GM19351 (cell line): Measurements from ENCODE around the gene ZFP36L2.
A peak's percentile ranks its signal among the peaks of the same experiment; 100 is the strongest.

ENCODE experiments used
- ATAC-seq: cut with Tn5 transposase; IDR thresholded peaks from one replicate; pipeline ENCODE4 v1.9.1; 2021; ENCODE audit warnings: mild to moderate bottlenecking, moderate library complexity; ENCODE audit not compliant: unreplicated experiment

ZFP36L2 gene

GRCh38 chr2:43226558-43226954 is at the start of gene ZFP36L2:
TSS of gene ZFP36L2 (minus strand) at chr2:43226606. CDS start at chr2:43226315, 291 bp downstream.
- ATAC-seq, result peak; percentile 50

DNA sequence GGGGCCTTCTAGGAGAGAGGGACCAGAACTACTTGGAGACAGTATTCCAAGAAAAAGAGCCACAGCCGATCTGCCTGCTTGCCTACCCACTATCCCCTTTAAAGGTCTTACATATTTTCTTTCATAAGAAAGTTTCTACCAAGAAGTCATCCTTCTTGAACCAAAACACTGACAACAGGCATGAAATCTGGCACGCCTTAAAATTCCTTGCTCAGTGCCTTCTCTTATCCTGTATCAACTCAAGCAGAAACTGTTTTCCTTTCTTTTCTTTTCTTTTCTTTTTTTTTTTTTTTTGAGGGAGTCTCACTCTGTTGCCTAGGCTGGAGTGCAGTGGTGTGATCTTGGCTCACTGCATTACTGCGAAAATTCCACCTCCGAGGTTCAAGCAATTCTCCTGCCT is 48.3 kb upstream of the ZFP36L2 start:
- no peak for ATAC-seq

DNA sequence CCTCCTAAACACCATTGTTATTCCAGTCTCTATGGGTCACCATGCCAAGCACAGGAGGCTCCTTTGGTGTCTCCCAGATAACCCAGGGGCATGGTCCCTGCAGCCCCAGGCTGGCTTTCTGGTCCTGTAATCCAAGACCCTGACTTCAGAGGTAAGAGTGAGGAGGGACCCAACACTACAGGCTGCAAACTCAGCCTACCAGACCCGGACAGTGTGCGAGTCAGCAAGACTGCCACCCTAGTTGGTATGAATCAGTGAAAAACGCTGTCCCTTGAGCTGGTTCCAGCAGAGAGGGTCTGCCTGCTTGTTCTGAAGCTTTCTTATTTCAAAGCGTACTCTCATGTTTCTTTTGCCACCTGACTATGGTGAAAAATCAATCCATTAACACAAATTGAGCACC is 47.6 kb upstream of the ZFP36L2 start:
- ATAC-seq, result no peak

DNA sequence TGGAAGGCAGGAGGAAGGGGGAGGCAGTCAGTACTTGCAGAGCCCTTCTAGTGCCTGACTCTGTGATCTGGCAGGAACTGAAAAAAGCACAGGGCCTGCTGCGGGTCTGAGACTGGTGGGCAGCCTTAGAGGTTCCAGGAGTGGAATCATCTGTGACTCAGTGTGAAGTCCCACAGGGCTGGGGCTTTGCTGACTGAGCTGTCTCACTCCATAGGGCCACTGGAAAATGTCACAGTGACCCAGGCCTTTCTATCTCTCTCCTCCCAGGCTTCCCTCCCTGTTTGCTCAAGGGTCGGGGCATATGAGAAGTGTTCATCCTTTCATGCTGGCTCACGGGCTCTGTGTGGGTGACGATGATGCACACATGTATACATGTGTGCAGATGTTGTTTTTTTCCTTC is 47.1 kb upstream of the ZFP36L2 start:
- ATAC-seq, result peak; percentile 90

- no peak for ATAC-seq
Observed at GRCh38 chr2:43270930-43271615, 44.7 kb upstream of the ZFP36L2 start.

DNA sequence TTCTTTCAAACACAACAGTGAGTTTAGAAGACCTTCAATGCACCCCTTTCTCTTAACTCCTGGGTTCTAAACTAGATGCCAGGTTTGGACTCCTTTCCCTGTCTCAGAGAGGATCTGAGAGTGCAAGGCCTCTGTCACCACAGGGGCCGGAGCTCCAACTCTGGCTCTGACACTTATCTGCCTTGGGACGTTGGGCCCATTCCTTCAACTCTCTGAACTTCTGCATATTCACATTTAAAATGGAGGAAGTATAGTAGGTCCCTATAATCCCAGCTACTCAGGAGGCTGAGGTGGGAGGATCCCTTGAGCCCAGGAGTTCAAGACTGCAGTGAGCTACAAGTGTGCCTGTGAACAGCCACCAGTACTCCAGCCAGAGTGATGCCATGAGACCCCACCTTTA is 44.1 kb upstream of the ZFP36L2 start:
- ATAC-seq, result no peak

GRCh38 chr2:43269706-43270105 is 43.3 kb upstream of the ZFP36L2 start:
- ATAC-seq, result no peak

DNA sequence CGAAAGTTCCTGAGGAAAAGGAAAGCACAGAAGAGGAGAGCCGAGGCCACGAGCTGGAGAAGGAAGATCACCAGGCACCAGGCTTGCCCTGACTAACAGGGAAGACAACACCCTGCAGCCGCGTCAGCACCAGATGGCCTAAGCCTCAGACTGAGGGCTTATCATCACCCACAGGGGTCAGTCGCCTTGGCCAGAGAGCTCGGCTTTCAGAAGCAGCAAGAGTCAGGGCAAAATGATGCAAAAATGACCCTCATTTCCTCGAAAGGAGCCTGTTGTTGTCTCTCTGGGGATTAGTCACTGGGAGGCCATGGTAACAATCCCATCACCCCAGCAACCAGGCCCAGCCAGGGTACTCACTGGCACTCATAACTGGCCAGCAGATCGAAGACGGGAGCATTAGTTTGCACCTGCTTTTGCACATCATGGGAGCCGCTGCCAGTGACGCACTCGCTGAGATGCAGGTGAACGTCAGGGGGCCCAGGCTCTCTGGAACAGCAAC is 42.7 kb upstream of the ZFP36L2 start:
- no peak for ATAC-seq

GRCh38 chr2:43268066-43268953 is 41.9 kb upstream of the ZFP36L2 start:
- no peak for ATAC-seq

GRCh38 chr2:43267381-43267780 is 41.0 kb upstream of the ZFP36L2 start:
- ATAC-seq, result no peak

DNA sequence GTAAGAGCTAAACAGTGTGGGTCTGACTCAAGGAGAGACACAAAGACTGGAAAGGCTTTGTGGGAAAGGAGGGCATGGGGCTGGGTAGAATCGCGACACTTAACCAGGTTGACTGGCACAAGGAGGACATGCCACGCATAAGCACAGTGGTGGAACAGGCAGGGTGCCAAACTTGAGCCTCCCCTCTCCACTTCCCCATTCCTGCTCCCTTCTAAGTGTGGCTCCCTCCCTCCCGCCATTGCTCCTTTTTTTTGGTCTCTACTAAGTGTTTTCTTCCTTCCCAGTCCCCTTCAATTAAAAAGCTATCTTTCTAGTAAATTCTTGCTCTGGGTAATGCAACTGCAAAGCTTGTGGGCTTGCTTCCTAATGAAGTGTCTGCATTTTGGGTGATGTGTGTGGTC is 40.3 kb upstream of the ZFP36L2 start:
- ATAC-seq, result no peak

GRCh38 chr2:43265421-43265820 is 39.0 kb upstream of the ZFP36L2 start:
- no peak for ATAC-seq

GRCh38 chr2:43265001-43265400 is 38.6 kb upstream of the ZFP36L2 start:
- ATAC-seq, result no peak

GRCh38 chr2:43262951-43263350 is 36.5 kb upstream of the ZFP36L2 start:
- ATAC-seq, result no peak

GRCh38 chr2:43262239-43262638 is 35.8 kb upstream of the ZFP36L2 start:
- ATAC-seq, result no peak

DNA sequence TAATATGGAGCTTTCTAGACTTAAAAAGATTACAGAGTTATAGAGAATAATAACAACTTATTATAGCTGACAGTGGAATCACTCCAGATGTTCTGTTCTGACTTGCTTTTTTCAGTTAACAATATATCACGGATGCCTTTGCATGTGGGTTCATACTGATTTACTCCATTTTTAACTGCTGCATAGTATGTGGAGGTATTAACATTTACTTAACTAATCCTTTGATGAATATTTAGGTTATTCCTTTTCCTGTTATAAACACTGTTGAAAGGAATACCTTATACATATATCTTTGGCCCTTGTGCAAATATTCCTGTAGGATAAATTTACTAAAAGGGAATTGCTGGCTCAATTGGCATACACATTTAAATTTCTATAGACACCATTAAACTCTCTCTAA is 33.1 kb upstream of the ZFP36L2 start:
- no peak for ATAC-seq

DNA sequence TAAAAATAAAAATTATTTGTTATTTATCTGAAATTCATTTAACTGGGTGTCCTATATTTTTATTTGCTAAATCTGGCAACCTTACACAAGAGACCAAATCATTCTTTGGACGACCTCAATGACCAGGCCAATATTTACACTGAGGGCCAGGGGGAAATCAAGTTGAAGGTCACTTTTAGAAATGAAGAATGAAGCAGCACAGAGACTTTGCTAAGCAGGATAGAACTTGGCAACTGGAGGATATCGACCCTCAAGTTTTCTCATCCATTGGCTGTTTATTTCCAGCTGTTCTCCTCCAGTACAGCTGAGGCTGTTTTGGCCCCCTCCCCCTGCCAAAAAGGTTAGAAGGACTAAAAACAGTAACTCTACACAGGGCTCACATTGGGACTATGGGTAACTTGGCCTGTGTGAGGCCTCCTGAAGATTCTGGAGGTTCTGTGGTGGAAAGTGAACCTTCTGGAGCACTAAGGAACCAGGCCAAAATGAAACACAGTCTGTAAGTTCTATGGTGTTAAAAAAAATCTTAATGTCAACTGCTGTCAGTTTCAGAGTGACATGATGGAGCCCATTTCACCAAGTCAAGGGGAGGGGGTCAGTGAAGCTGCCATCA is 32.2 kb upstream of the ZFP36L2 start:
- no peak for ATAC-seq

- ATAC-seq, result no peak
Observed at GRCh38 chr2:43255296-43255910, 29.0 kb upstream of the ZFP36L2 start.

GRCh38 chr2:43254331-43254730 is 27.9 kb upstream of the ZFP36L2 start:
- ATAC-seq, result no peak

- ATAC-seq, result no peak
Observed at GRCh38 chr2:43251171-43251731, 24.8 kb upstream of the ZFP36L2 start.

- no peak for ATAC-seq
Observed at GRCh38 chr2:43250015-43250414, 23.6 kb upstream of the ZFP36L2 start.
